OCI-LY3 (cell line): ENCODE data around the gene SLC49A3.

Source experiments
- H2AFZ ChIP-seq: fragments of 200-600, 300-600 bp; shearing (Covaris generic); 2 replicates; pipeline ENCODE4 v1.6.0; 2014; ENCODE audit warnings: antibody characterized with exemption, low read depth, low read length
- H3K27ac ChIP-seq: fragments of 200-600, 300-600 bp; sonication (generic); 2 replicates; pipeline ENCODE4 v1.5.1; 2014; ENCODE audit warnings: mild to moderate bottlenecking, low read length, moderate library complexity, mixed read lengths
- H3K27me3 ChIP-seq: fragments of 200-600, 300-600 bp; sonication (generic); 2 replicates; pipeline ENCODE4 v1.6.1; 2014; ENCODE audit warnings: low read depth, low read length, mixed read lengths
- H3K36me3 ChIP-seq: fragments of 200-600, 300-600 bp; sonication (generic); replicated peaks from 2 replicates; pipeline ENCODE3; 2014; ENCODE audit warnings: low read depth, low read length, mixed read lengths
- H3K4me1 ChIP-seq: fragments of 300-600, 200-600 bp; sonication (generic); 2 replicates; pipeline ENCODE4 v1.6.1; 2014; ENCODE audit warnings: low read length, mixed read lengths
- H3K4me2 ChIP-seq: fragments of 200-600, 300-600 bp; sonication (generic); 2 replicates; pipeline ENCODE4 v1.6.1; 2014; ENCODE audit warnings: low read length, mixed read lengths
- H3K4me3 ChIP-seq: fragments of 300-600, 200-600 bp; sonication (generic); 2 replicates; pipeline ENCODE4 v1.5.1; 2014; ENCODE audit warnings: antibody characterized with exemption, mild to moderate bottlenecking, low read length, moderate library complexity
- H3K79me2 ChIP-seq: fragments of 300-600, 200-600 bp; shearing (Covaris generic); 2 replicates; pipeline ENCODE4 v1.6.1; 2014; ENCODE audit warnings: mild to moderate bottlenecking, low read length, mixed read lengths
- H3K9ac ChIP-seq: fragments of 300-600, 200-600 bp; shearing (Covaris generic); 2 replicates; pipeline ENCODE4 v1.6.0; 2014; ENCODE audit warnings: mild to moderate bottlenecking, low read length, moderate library complexity
- H3K9me3 ChIP-seq: fragments of 200-600, 300-600 bp; shearing (Covaris generic); 2 replicates; pipeline ENCODE4 v1.6.1; 2014; ENCODE audit warnings: low read length, mixed read lengths; ENCODE audit not compliant: insufficient read depth
- H4K20me1 ChIP-seq: fragments of 200-600, 300-600 bp; sonication (generic); 2 replicates; pipeline ENCODE4 v1.6.1; 2016; ENCODE audit warnings: low read length, mixed read lengths; ENCODE audit not compliant: insufficient read depth
- EZH2phosphoT487 ChIP-seq: fragments of 200-600 bp; shearing (Covaris generic); IDR thresholded peaks from 2 replicates; pipeline ENCODE4 v1.6.1; 2018; ENCODE audit warnings: antibody characterized with exemption, mixed run types, low read depth
- TF ChIP-seq, protein P1 (sequence below): fragments of 200-600, 300-600 bp; sonication (generic); IDR thresholded peaks from 2 replicates; pipeline ENCODE4 v1.5.1; 2014; ENCODE audit warnings: antibody characterized with exemption, low read length, low read depth

SLC49A3 gene

DNA sequence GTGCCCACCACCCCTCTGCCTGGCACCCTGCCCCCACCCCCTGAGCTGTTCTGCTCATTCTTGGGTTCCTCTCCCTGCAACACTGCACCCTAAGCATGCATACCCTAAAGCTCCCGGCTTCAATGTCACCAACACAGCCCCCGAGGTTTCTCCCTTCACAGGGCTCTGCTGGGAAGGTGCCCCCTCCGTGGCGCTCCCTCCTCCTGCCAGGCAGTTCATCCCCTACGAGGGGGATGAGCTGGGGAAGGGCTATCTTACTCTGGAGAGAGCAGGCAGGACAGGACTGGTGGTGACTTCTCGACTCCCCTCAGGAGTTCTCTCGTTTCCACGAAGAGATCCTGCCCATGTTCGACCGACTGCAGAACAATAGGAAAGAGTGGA, 21.4 kb downstream of the SLC49A3 start:
- no peak overlapping the region for H3K9ac ChIP-seq
- peaks cover 19% of the 10 kb centered on the region for H3K36me3 ChIP-seq
- TF ChIP-seq EZH2phosphoT487 = no peak
- TF ChIP-seq, protein P1, sequence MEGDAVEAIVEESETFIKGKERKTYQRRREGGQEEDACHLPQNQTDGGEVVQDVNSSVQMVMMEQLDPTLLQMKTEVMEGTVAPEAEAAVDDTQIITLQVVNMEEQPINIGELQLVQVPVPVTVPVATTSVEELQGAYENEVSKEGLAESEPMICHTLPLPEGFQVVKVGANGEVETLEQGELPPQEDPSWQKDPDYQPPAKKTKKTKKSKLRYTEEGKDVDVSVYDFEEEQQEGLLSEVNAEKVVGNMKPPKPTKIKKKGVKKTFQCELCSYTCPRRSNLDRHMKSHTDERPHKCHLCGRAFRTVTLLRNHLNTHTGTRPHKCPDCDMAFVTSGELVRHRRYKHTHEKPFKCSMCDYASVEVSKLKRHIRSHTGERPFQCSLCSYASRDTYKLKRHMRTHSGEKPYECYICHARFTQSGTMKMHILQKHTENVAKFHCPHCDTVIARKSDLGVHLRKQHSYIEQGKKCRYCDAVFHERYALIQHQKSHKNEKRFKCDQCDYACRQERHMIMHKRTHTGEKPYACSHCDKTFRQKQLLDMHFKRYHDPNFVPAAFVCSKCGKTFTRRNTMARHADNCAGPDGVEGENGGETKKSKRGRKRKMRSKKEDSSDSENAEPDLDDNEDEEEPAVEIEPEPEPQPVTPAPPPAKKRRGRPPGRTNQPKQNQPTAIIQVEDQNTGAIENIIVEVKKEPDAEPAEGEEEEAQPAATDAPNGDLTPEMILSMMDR = no peak
- no peaks in the 10 kb centered on the region for H3K27me3 ChIP-seq
- no peaks in the 10 kb centered on the region for H4K20me1 ChIP-seq
- no peaks in the 10 kb centered on the region for H3K9me3 ChIP-seq
- H3K4me2 ChIP-seq = no peak overlapping the region
- no peak overlapping the region for H3K4me3 ChIP-seq
- no peak overlapping the region for H2AFZ ChIP-seq
- H3K79me2 ChIP-seq = no peaks in the 10 kb centered on the region
- no peak overlapping the region for H3K27ac ChIP-seq
- no peaks in the 10 kb centered on the region for H3K4me1 ChIP-seq

DNA sequence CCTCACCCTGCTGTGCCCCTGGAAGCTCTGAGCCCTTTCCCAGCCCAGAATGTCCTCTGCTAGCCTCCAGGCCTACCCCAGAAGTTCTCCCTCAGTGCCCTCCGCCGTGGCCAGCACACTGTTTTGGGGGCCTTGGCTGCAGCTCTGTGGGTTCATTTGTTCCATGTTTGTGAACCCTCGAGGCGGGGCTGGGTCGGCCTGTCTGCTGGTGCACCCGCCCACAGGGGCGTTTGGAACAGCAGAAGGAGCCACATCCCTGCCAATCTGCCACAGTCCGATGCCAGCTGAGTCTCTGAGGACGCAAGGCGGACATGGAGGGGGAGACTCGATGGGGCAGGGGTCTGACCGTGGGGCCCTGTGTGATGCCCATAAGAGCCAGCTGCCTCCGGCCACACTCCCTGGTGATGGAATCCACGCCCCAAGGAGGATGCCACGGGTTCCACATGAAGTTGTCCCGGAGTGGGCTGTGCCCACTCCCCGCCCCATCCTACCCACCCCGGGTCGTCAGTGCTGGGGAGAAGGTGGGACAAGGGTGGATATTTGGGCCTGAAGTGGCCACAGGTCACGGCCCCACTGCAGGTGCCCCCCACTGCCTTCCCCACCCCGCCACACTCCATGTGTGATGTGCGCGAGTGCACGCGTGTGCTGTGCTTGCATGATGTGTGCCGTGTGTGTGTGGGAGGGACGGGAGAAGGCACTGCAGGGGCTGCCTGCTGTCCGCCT, 22.0 kb downstream of the SLC49A3 start:
- no peaks in the 10 kb centered on the region for H3K4me1 ChIP-seq
- H4K20me1 ChIP-seq = no peaks in the 10 kb centered on the region
- H3K4me3 ChIP-seq = no peak overlapping the region
- no peaks in the 10 kb centered on the region for H3K27me3 ChIP-seq
- H3K36me3 ChIP-seq = peaks cover 14% of the 10 kb centered on the region
- no peak overlapping the region for H3K4me2 ChIP-seq
- H3K9me3 ChIP-seq = no peaks in the 10 kb centered on the region
- H3K9ac ChIP-seq = no peak overlapping the region
- no peaks in the 10 kb centered on the region for H3K79me2 ChIP-seq
- no peak overlapping the region for H2AFZ ChIP-seq
- no peak for TF ChIP-seq EZH2phosphoT487
- TF ChIP-seq, protein P1 = no peak
- H3K27ac ChIP-seq = no peak overlapping the region

DNA sequence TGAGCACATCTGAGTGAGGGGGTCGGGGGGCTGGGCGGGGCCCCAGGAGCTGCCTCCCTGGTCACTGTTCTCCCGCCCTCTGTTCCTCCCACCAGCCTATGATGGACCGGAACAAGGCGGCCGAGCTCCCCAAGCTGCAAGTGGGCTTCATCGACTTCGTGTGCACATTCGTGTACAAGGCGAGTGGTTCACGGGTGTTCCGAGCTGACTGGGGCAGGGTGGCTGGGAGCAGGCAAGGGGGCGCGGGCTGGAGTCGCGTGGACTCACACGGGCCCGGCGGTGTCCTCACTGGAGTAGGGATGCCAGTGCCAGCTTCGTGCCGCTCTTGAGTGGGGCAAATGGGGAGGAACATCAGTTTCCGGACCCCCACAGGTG, 22.5 kb downstream of the SLC49A3 start:
- Histone ChIP-seq H3K9ac (no peak overlapping the region), H3K27ac (no peak overlapping the region), H4K20me1 (no peaks in the 10 kb centered on the region), H3K79me2 (no peaks in the 10 kb centered on the region), H3K36me3 (peaks cover 9% of the 10 kb centered on the region), H3K4me1 (no peaks in the 10 kb centered on the region), H3K4me2 (no peak overlapping the region), H3K27me3 (no peaks in the 10 kb centered on the region), H3K9me3 (no peaks in the 10 kb centered on the region), H3K4me3 (no peak overlapping the region), H2AFZ (no peak overlapping the region)
- no peak for TF ChIP-seq EZH2phosphoT487
- TF ChIP-seq, protein P1 = no peak

DNA sequence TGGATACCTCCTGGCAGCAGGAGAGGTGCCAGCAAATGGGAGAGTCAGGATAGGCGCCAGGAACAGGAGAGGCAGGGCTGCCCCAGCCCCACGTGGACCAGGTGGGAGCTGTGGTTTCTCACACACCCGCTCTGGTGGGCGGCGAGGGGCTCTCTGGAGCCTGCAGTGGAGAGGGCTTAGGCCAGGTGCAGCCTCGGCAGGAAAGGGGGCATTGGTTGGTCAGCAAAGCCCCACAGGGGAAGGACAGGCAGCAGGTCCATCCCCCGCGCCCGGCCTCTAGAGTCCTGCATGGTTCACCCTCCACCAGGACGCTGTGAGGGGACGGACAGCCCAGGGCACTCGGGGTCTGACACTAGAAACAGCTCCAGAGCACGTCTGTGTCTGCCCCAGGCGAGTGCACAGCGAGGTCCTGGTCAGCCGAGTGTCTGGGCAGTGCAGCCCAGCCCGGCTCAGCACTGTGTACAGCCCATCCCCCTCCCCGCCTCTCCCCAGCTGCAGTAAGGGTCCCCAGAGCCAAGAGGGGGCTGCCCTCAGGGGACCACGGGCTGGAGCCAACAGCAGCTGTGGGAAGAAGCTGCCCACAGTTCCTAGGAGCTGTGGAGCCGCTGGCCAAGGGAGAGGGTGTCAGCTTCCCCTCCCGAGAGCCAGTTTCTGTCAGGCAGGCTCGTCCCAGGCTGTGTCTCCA, 23.1 kb downstream of the SLC49A3 start:
- Histone ChIP-seq H3K9ac (no peak overlapping the region), H3K4me1 (no peaks in the 10 kb centered on the region), H2AFZ (no peak overlapping the region), H4K20me1 (no peaks in the 10 kb centered on the region), H3K79me2 (no peaks in the 10 kb centered on the region), H3K4me2 (no peak overlapping the region), H3K27me3 (no peaks in the 10 kb centered on the region), H3K36me3 (peaks cover 8% of the 10 kb centered on the region), H3K27ac (no peak overlapping the region), H3K9me3 (no peaks in the 10 kb centered on the region), H3K4me3 (no peak overlapping the region)
- TF ChIP-seq, protein P1 = no peak
